ENCODE measurements around the gene AKAP9.

The AKAP9 gene

GRCh38 chr7:91999631-92000565 lies 59.2 kb downstream of the AKAP9 start:
- H3K27ac ChIP-seq, result no peak overlapping the region
- no peak for DNase-seq
- peaks cover 18% of the 10 kb centered on the region for H3K36me3 ChIP-seq (replicated peaks)
- no peak for TF ChIP-seq CTCF (IDR thresholded peaks at IDR 0.05; ENCODE audit: low read depth, low read length, missing control alignments)
- no peak overlapping the region for H3K4me3 ChIP-seq (ENCODE audit: low read depth, low read length)
- in situ Hi-C loops (cut with HindIII; ENCODE audit: low pct_ligation_motif_present, low sequenced_read_pairs), result no loop called here
- H3K27me3 ChIP-seq (replicated peaks), result no peaks in the 10 kb centered on the region

GRCh38 chr7:92002720-92003119 lies 62.1 kb downstream of the AKAP9 start:
- in situ Hi-C loops (cut with HindIII; ENCODE audit: low pct_ligation_motif_present, low sequenced_read_pairs), result no loop called here
- Histone ChIP-seq H3K4me3 (ENCODE audit: low read depth, low read length) (no peak overlapping the region), H3K27ac (no peak overlapping the region), H3K36me3 (replicated peaks) (peaks cover 5% of the 10 kb centered on the region), H3K27me3 (replicated peaks) (no peaks in the 10 kb centered on the region)
- no peak for DNase-seq
- TF ChIP-seq CTCF (IDR thresholded peaks at IDR 0.05; ENCODE audit: low read depth, low read length, missing control alignments), result no peak

GRCh38 chr7:92006046-92006445 lies 65.4 kb downstream of the AKAP9 start:
- Histone ChIP-seq H3K27me3 (replicated peaks) (no peaks in the 10 kb centered on the region), H3K27ac (no peak overlapping the region), H3K36me3 (replicated peaks) (peaks cover 5% of the 10 kb centered on the region), H3K4me3 (ENCODE audit: low read depth, low read length) (no peak overlapping the region)
- no peak for DNase-seq
- in situ Hi-C loops (cut with HindIII; ENCODE audit: low pct_ligation_motif_present, low sequenced_read_pairs), result no loop called here
- TF ChIP-seq CTCF (IDR thresholded peaks at IDR 0.05; ENCODE audit: low read depth, low read length, missing control alignments), result no peak

GRCh38 chr7:92010215-92010614 lies 69.6 kb downstream of the AKAP9 start:
- in situ Hi-C loops (cut with HindIII; ENCODE audit: low pct_ligation_motif_present, low sequenced_read_pairs), result no loop called here
- Histone ChIP-seq H3K36me3 (replicated peaks) (peaks cover 2% of the 10 kb centered on the region), H3K4me3 (ENCODE audit: low read depth, low read length) (no peak overlapping the region), H3K27me3 (replicated peaks) (no peaks in the 10 kb centered on the region), H3K27ac (no peak overlapping the region)
- no peak for DNase-seq
- no peak for TF ChIP-seq CTCF (IDR thresholded peaks at IDR 0.05; ENCODE audit: low read depth, low read length, missing control alignments)

- no peak for TF ChIP-seq CTCF (IDR thresholded peaks at IDR 0.05; ENCODE audit: low read depth, low read length, missing control alignments)
- in situ Hi-C loops (cut with HindIII; ENCODE audit: low pct_ligation_motif_present, low sequenced_read_pairs), result no loop called here
- Histone ChIP-seq H3K27me3 (replicated peaks) (no peaks in the 10 kb centered on the region), H3K4me3 (ENCODE audit: low read depth, low read length) (no peak overlapping the region), H3K36me3 (replicated peaks) (peaks cover 2% of the 10 kb centered on the region), H3K27ac (no peak overlapping the region)
- no peak for DNase-seq
Measured at GRCh38 chr7:92013611-92014010, 72.9 kb downstream of the AKAP9 start.
